Measurements from ENCODE around the gene ITIH5. TPM values are rescaled to one million over a fixed set of nuclear protein-coding genes. Genes with fewer than 3 reads are reported as not detected.

The ITIH5 gene
- total and polyA plus RNA-seq, 2 of the 8 experiments (the other 6 are each of a cell fraction or from before 2014, with no cell fraction given) = 5.8 to 7.6 TPM

- TF ChIP-seq BACH1 (IDR thresholded peaks at IDR 0.05; ENCODE audit: low read length) (no peak), SP2 (IDR thresholded peaks at IDR 0.05; ENCODE audit: low read length) (no peak), CEBPB (IDR thresholded peaks at IDR 0.05; ENCODE audit: low read depth, low read length) (no peak), NRF1 (IDR thresholded peaks at IDR 0.05; ENCODE audit: low read depth, low read length) (no peak)
Observed at GRCh38 chr10:7542189-7542914, 124.4 kb downstream of the ITIH5 start (continued).

All from H1 (cell line).